Stimulated activated CD4-positive, alpha-beta T cell treated with anti-CD3 and anti-CD28 coated beads, Interleukin-15, amount 100 ng/mL, for 24 hours (primary cell): ENCODE results near the gene RPS18.
"Not testable (repeated sequence)": the region's sequence is repeated elsewhere in the genome, so short reads cannot be mapped to it uniquely, and the experiment has no call there.

Experiments used
- DNase-seq: peaks from one replicate; pipeline ENCODE4 v3.0.0-alpha.2; 2020

Gene RPS18

GRCh38 chr6:33273129-33273923, 1.5 kb downstream of the RPS18 start:
- DNase-seq, result no peak

- no peak for DNase-seq
Observed at GRCh38 chr6:33273924-33274902, 2.3 kb downstream of the RPS18 start.

- DNase-seq, result peak; percentile 41
Observed at GRCh38 chr6:33275795-33276580, 4.1 kb downstream of the RPS18 start.

- DNase-seq, result no peak
Observed at GRCh38 chr6:33276581-33276863, 4.6 kb downstream of the RPS18 start.

GRCh38 chr6:33276864-33277662, 5.2 kb downstream of the RPS18 start, which contains the start of gene B3GALT4:
TSS of gene B3GALT4 (plus strand) at chr6:33277123. CDS start at chr6:33277420, 297 bp downstream.
- DNase-seq, result peak; percentile 90

GRCh38 chr6:33277663-33278391, 6.0 kb downstream of the RPS18 start:
- DNase-seq, result peak; percentile 58

GRCh38 chr6:33278392-33278741, 6.5 kb downstream of the RPS18 start:
- no peak for DNase-seq

GRCh38 chr6:33278810-33279209, 6.9 kb downstream of the RPS18 start:
- no peak for DNase-seq

- no peak for DNase-seq
Observed at GRCh38 chr6:33279257-33279695, 7.4 kb downstream of the RPS18 start.

- no peak for DNase-seq
Observed at GRCh38 chr6:33279971-33280511, 8.2 kb downstream of the RPS18 start.

GRCh38 chr6:33280539-33280938, 8.7 kb downstream of the RPS18 start:
- no peak for DNase-seq

- not testable (repeated sequence) for DNase-seq
Observed at GRCh38 chr6:33285214-33285613, 13.3 kb downstream of the RPS18 start.

- no peak for DNase-seq
Observed at GRCh38 chr6:33286946-33287914, 15.4 kb downstream of the RPS18 start.

- no peak for DNase-seq
Observed at GRCh38 chr6:33288141-33288920, 16.5 kb downstream of the RPS18 start.

GRCh38 chr6:33288921-33289783, 17.3 kb downstream of the RPS18 start, which contains the start of the genes PFDN6 and WDR46:
TSS of gene PFDN6 (plus strand) at chr6:33289601. CDS start at chr6:33289857, 256 bp downstream.
TSS of gene WDR46 (minus strand) at chr6:33289239. CDS start at chr6:33289170, 69 bp downstream.
- peak; percentile 85 for DNase-seq

- no peak for DNase-seq
Observed at GRCh38 chr6:33289784-33290315, 18.0 kb downstream of the RPS18 start.

- no peak for DNase-seq
Observed at GRCh38 chr6:33290459-33290858, 18.6 kb downstream of the RPS18 start.
